Thyroid gland (tissue), 4 donors: ENCODE measurements around the gene HMOX2. TPM values are rescaled to one million over a fixed set of nuclear protein-coding genes. Genes with fewer than 3 reads are reported as not detected.

Experiments
- DNase-seq, 2 donors: peaks; one replicate each; pipeline ENCODE4 v3.0.0-alpha.2; 2019
- H3K27ac ChIP-seq, 3 donors: fragments of 200-600 bp; sonication (generic); 1 replicate in 2 of 3; 2 replicates in 1 of 3; pipeline ENCODE4 v1.5.1; 2016 to 2019; ENCODE audit warnings: mild to moderate bottlenecking in 1 of 3, moderate library complexity in 1 of 3
- H3K27me3 ChIP-seq: fragments of 200-600 bp; sonication (generic); one replicate; pipeline ENCODE4 v1.5.1; 2019
- H3K36me3 ChIP-seq, 2 donors: fragments of 200-600 bp; sonication (generic); one replicate each; pipeline ENCODE4 v1.5.1; 2016 to 2019
- H3K4me1 ChIP-seq, 2 donors: fragments of 200-600 bp; sonication (generic); one replicate each; pipeline ENCODE4 v1.5.1; 2017 to 2019
- H3K4me3 ChIP-seq, 3 donors: fragments of 200-600 bp; sonication (generic); replicated peaks in 1 of 3; 1 replicate in 2 of 3; 2 replicates in 1 of 3; pipeline ENCODE4 v1.5.1; 2016; ENCODE audit warnings: mild to moderate bottlenecking in 1 of 3
- H3K9me3 ChIP-seq: fragments of 200-600 bp; sonication (generic); one replicate; pipeline ENCODE4 v1.5.1; 2017
- POLR2A ChIP-seq, 2 donors: fragments of 450-650 bp; IDR thresholded peaks; one replicate each; pipeline ENCODE4 v1.6.1; 2017; ENCODE audit warnings: antibody characterized with exemption in 2 of 2, mild to moderate bottlenecking in 2 of 2, moderate library complexity in 1 of 2
- WGBS, 2 donors: methylation state at CpG; one replicate each; pipeline ENCODE4 v1.1.5; 2017; 5-methylcytosine and 5-hydroxymethylcytosine counted together
- intact Hi-C: fragments of 100-400 bp; cut with DNase I; formaldehyde crosslinking; loops from one replicate; pipeline ENCODE4 v1.15.1; 2023
- total RNA-seq, 4 donors: library from RNA; depleted of rRNA; stranded (reverse); fragments of >200 nt; gene quantifications; one replicate each; pipeline ENCODE4 v1.2.3, GENCODE V29; 2016
- TF ChIP-seq, protein P1 (sequence below), 6 experiments: fragments of 200-600 bp in 3 of 6; fragments of 450-650 bp in 3 of 6; sonication (generic) in 3 of 6; IDR thresholded peaks; one replicate each; pipeline ENCODE4 v1.5.1; 2016 to 2019; ENCODE audit warnings: antibody characterized with exemption in 6 of 6, mild to moderate bottlenecking in 2 of 6, inconsistent platforms in 1 of 6, moderate library complexity in 1 of 6

Gene HMOX2
- total RNA-seq, 4 donors from 2014 or later, result 36.0 to 63.2 (median 50.5) TPM

DNA sequence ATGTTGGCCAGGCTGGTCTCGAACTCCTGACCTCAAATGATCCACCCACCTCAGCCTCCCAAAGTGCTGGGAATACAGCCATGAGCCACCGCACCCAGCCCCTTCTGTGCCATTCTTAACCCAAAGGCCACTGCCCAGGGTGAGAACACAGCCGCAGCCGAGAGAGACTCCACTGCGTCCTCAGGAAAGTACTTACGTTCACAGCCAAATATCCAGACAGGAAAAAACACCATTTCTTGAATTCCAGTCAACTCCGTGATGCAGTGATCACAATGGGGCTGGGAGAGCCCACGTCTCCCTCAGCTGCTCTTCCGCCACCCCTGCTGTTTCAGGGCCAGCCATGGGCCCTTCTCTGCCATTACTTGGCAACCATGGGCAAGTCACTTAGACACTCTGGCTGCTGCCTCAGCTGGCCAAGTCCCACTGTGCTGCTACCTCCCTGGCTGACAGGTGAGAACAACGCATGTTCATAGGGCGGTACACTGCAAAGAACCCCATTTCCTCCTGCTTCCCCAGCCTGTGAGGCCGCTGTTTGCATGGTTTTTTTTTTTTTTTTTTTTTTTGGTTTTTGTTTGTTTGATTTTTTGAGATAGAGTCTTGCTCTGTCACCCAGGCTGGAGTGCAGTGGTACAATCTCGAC lies 58.1 kb downstream of the HMOX2 start:
- no peak for TF ChIP-seq POLR2A (IDR thresholded peaks at IDR 0.05)
- TF ChIP-seq, protein P1, sequence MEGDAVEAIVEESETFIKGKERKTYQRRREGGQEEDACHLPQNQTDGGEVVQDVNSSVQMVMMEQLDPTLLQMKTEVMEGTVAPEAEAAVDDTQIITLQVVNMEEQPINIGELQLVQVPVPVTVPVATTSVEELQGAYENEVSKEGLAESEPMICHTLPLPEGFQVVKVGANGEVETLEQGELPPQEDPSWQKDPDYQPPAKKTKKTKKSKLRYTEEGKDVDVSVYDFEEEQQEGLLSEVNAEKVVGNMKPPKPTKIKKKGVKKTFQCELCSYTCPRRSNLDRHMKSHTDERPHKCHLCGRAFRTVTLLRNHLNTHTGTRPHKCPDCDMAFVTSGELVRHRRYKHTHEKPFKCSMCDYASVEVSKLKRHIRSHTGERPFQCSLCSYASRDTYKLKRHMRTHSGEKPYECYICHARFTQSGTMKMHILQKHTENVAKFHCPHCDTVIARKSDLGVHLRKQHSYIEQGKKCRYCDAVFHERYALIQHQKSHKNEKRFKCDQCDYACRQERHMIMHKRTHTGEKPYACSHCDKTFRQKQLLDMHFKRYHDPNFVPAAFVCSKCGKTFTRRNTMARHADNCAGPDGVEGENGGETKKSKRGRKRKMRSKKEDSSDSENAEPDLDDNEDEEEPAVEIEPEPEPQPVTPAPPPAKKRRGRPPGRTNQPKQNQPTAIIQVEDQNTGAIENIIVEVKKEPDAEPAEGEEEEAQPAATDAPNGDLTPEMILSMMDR (IDR thresholded peaks at IDR 0.05), result no peak
- DNase-seq, result no peak
- no peaks in the 10 kb centered on the region for H3K9me3 ChIP-seq
- H3K4me3 ChIP-seq, result no peak overlapping the region
- WGBS, 2 donors, result 82 to 85% methylated on average over 13 of the region's 13 CpGs
- intact Hi-C loops, result no loop called here
- no peaks in the 10 kb centered on the region for H3K27me3 ChIP-seq
- no peak overlapping the region for H3K27ac ChIP-seq
- H3K36me3 ChIP-seq, result no peaks in the 10 kb centered on the region
- H3K4me1 ChIP-seq, result peaks cover 25% of the 10 kb centered on the region in 2 donors

DNA sequence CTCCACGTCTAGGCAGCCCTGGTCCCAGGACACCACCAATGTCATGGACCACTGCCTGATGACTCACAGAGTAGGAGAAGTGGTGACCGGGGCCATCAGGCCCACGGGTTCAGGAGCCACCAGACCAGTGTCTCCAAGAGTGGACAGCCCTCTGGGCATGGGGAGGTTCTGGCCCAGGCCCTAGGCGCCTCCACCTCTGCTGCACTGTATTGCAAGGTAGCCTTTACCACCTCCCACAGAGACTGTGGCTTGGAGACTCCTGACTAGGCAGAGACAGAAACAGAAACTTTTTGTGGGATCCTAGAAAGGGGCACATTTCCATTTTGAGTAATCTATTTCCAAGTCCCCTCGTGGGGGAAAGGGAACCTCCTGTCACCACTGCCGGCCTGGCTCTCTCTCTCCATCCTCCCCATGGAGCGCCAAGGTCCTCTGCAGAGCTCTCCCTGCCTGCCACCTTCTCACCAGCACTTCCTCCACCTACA lies 59.5 kb downstream of the HMOX2 start:
- DNase-seq, result no peak
- TF ChIP-seq POLR2A (IDR thresholded peaks at IDR 0.05), result no peak
- TF ChIP-seq, protein P1 (IDR thresholded peaks at IDR 0.05), result no peak
- 85 to 98% methylated on average over 4 to 5 of the region's 7 CpGs for WGBS, 2 donors
- no peaks in the 10 kb centered on the region for H3K9me3 ChIP-seq
- no peak overlapping the region for H3K4me3 ChIP-seq
- peaks cover 25% of the 10 kb centered on the region in 2 donors for H3K4me1 ChIP-seq
- H3K27me3 ChIP-seq, result no peaks in the 10 kb centered on the region
- intact Hi-C loops, result no loop called here
- no peaks in the 10 kb centered on the region for H3K36me3 ChIP-seq
- peak overlapping the region; percentile 69 to 85 (median 84) for H3K27ac ChIP-seq

DNA sequence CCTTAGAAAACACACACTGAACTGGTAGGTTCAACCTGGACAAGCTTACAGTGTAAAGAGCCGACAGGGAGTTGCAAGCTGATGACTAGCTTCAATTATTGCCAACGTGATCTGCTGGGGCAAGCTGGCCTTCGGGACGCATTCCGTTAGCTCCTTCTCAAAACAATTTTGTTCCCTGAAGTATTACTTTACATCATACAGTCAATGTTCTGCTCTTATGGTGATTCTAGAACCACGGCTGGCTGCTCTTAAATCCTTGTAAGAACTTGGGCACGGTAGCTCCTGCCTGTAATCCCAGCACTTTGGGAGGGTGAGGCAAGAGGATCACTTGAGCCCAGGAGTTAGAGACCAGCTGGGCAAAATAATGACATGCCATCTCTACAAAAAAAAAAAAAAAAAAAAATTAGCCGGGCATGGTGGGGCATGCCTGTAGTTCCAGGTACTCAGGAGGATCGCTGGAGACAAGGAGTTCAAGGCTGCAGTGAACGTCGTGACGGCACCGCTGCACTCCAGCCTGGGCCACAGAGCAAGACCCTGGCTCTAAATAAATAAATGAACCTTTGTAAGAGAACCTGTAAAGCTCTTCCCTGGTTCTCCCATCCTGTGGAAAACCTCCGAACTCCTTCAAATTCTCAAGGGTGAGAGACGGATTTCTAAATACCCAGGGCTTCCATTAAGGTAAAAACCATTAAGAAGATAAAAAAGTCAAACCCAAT lies 60.4 kb downstream of the HMOX2 start:
- no peaks in the 10 kb centered on the region for H3K36me3 ChIP-seq
- peak; percentile 77 for DNase-seq
- no peaks in the 10 kb centered on the region for H3K27me3 ChIP-seq
- intact Hi-C loops, result no loop called here
- peak overlapping the region; percentile 69 to 85 (median 84) for H3K27ac ChIP-seq
- H3K9me3 ChIP-seq, result no peaks in the 10 kb centered on the region
- no peak overlapping the region for H3K4me3 ChIP-seq
- TF ChIP-seq, protein P1 (IDR thresholded peaks at IDR 0.05), result no peak
- TF ChIP-seq POLR2A (IDR thresholded peaks at IDR 0.05), result peak in 1 of 2 donors; percentile 47
- peaks cover 25% of the 10 kb centered on the region in 2 donors for H3K4me1 ChIP-seq
- WGBS, 2 donors, result 60% methylated on average over 15 of the region's 15 CpGs

DNA sequence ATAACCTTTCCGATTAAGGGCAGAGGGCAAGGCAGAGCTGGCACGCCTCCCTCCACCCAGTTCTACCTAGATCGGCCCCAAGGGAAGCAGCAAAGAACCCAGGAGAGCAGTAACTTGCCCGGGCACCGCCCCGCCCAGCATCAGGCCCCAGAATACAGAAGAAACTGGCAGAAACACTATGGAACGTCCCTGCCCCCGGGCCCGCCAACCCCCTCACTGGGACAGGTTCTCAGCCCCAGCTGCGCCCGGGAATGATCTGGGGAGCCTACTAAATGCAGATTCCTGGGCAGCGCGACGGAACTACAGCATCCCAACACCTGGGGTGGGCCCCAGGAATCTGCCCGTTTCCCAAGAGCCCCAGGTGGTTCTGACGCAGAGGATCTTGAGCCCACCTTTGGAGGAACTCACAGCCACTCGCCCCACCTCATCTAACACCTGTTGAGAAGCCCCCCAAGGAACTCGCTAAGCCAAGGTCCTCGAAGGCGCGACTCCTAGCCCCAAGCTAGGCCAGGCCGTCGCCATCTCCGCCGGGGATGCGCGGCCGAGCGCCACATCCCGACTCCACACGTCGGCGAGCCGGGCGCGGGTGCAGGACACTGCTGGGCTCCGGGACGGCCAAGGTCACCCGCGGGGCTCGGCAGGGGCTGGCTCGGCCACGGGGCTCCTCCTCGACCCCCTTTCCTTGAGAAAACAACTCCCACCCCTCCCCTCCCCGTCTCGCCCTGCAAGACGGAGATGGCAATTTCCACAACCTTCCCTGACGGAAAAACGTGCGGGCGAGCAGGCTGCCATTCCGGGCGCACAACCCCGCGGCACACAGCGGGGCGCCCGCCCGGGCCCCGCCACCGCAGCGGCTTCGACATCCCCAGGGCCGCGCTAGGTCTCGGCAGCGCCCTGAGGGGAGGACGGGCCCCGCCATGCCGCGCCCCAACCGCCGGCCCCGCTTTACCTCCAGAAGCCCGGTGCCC lies 61.5 kb downstream of the HMOX2 start:
- WGBS, 2 donors, result 57 to 68% methylated on average over 4 to 7 of the region's 75 CpGs
- H3K27me3 ChIP-seq, result no peaks in the 10 kb centered on the region
- peak overlapping the region; percentile 64 to 86 (median 83) for H3K4me3 ChIP-seq
- intact Hi-C loops, result no loop called here
- TF ChIP-seq, protein P1 (IDR thresholded peaks at IDR 0.05), result no peak
- no peak for TF ChIP-seq POLR2A (IDR thresholded peaks at IDR 0.05)
- DNase-seq, result peak; percentile 25 to 28
- peak overlapping the region; percentile 69 to 85 (median 84) for H3K27ac ChIP-seq
- no peaks in the 10 kb centered on the region for H3K36me3 ChIP-seq
- H3K9me3 ChIP-seq, result no peaks in the 10 kb centered on the region
- peaks cover 25% of the 10 kb centered on the region in 2 donors for H3K4me1 ChIP-seq
